Osteocyte (in vitro differentiated cells): ENCODE data around the gene COL2A1. TPM values are rescaled to one million over a fixed set of nuclear protein-coding genes. Genes with fewer than 3 reads are reported as not detected.

Source experiments
- DNase-seq: peaks from one replicate; pipeline ENCODE4 v3.0.0; 2021; ENCODE audit warnings: mixed read lengths; ENCODE audit not compliant: unreplicated experiment; ENCODE audit errors: extremely low spot score
- H3K27ac Mint-ChIP-seq: one replicate; pipeline ENCODE4 v1.8.0; 2021; ENCODE audit warnings: mild to moderate bottlenecking, mixed read lengths; ENCODE audit not compliant: unreplicated experiment
- H3K27me3 Mint-ChIP-seq: one replicate; pipeline ENCODE4 v1.8.0; 2021; ENCODE audit warnings: mixed read lengths; ENCODE audit not compliant: unreplicated experiment
- H3K36me3 Mint-ChIP-seq: one replicate; pipeline ENCODE4 v1.8.0; 2021; ENCODE audit warnings: mixed read lengths; ENCODE audit not compliant: unreplicated experiment
- H3K4me1 Mint-ChIP-seq: one replicate; pipeline ENCODE4 v1.8.0; 2021; ENCODE audit warnings: mixed read lengths; ENCODE audit not compliant: unreplicated experiment
- H3K4me3 Mint-ChIP-seq: one replicate; pipeline ENCODE4 v1.8.0; 2021; ENCODE audit warnings: mild to moderate bottlenecking, moderate library complexity, mixed read lengths; ENCODE audit not compliant: unreplicated experiment
- H3K9me3 Mint-ChIP-seq: one replicate; pipeline ENCODE4 v1.8.0; 2021; ENCODE audit warnings: mixed read lengths; ENCODE audit not compliant: unreplicated experiment
- CTCF ChIP-seq: fragments of 200-600 bp; sonication (generic); IDR thresholded peaks from 2 replicates; pipeline ENCODE4 v1.5.0; 2021; ENCODE audit warnings: antibody characterized with exemption, mild to moderate bottlenecking, moderate library complexity
- total RNA-seq: library from RNA; stranded (reverse); gene quantifications from 2 replicates; pipeline ENCODE4 v1.2.1, GENCODE V29; 2021

COL2A1 gene
- total RNA-seq, 1 donor from 2014 or later: 0.70 TPM

GRCh38 chr12:48025281-48025680 is 21.0 kb upstream of the COL2A1 start:
- no peak overlapping the region for H3K4me3 Mint-ChIP-seq
- H3K27ac Mint-ChIP-seq: no peak overlapping the region
- peaks cover 5% of the 10 kb centered on the region for H3K4me1 Mint-ChIP-seq
- TF ChIP-seq CTCF: no peak
- no peaks in the 10 kb centered on the region for H3K36me3 Mint-ChIP-seq
- DNase-seq: no peak
- no peaks in the 10 kb centered on the region for H3K9me3 Mint-ChIP-seq
- H3K27me3 Mint-ChIP-seq: peaks cover 24% of the 10 kb centered on the region

GRCh38 chr12:48024735-48025134 is 20.5 kb upstream of the COL2A1 start:
- Mint-ChIP-seq H3K4me1 (peaks cover 1% of the 10 kb centered on the region), H3K27ac (no peak overlapping the region), H3K4me3 (no peak overlapping the region), H3K9me3 (no peaks in the 10 kb centered on the region), H3K27me3 (peaks cover 28% of the 10 kb centered on the region), H3K36me3 (no peaks in the 10 kb centered on the region)
- no peak for TF ChIP-seq CTCF
- no peak for DNase-seq

GRCh38 chr12:48023386-48023785 is 19.1 kb upstream of the COL2A1 start:
- no peaks in the 10 kb centered on the region for H3K4me1 Mint-ChIP-seq
- H3K27me3 Mint-ChIP-seq: peaks cover 39% of the 10 kb centered on the region
- DNase-seq: no peak
- H3K36me3 Mint-ChIP-seq: no peaks in the 10 kb centered on the region
- H3K27ac Mint-ChIP-seq: no peak overlapping the region
- no peaks in the 10 kb centered on the region for H3K9me3 Mint-ChIP-seq
- H3K4me3 Mint-ChIP-seq: no peak overlapping the region
- no peak for TF ChIP-seq CTCF

GRCh38 chr12:48022676-48023385 is 18.6 kb upstream of the COL2A1 start:
- H3K4me3 Mint-ChIP-seq: no peak overlapping the region
- H3K9me3 Mint-ChIP-seq: no peaks in the 10 kb centered on the region
- H3K27me3 Mint-ChIP-seq: peaks cover 45% of the 10 kb centered on the region
- no peaks in the 10 kb centered on the region for H3K4me1 Mint-ChIP-seq
- no peaks in the 10 kb centered on the region for H3K36me3 Mint-ChIP-seq
- no peak for DNase-seq
- H3K27ac Mint-ChIP-seq: no peak overlapping the region
- no peak for TF ChIP-seq CTCF

- no peaks in the 10 kb centered on the region for H3K9me3 Mint-ChIP-seq
- DNase-seq: no peak
- peaks cover 50% of the 10 kb centered on the region for H3K27me3 Mint-ChIP-seq
- no peak overlapping the region for H3K27ac Mint-ChIP-seq
- no peaks in the 10 kb centered on the region for H3K4me1 Mint-ChIP-seq
- no peaks in the 10 kb centered on the region for H3K36me3 Mint-ChIP-seq
- H3K4me3 Mint-ChIP-seq: no peak overlapping the region
- no peak for TF ChIP-seq CTCF
Observed at GRCh38 chr12:48022180-48022521, 17.9 kb upstream of the COL2A1 start.
